Neural progenitor cell (in vitro differentiated cells): ENCODE data around the gene NEDD9. TPM values are rescaled to one million over a fixed set of nuclear protein-coding genes. Genes with fewer than 3 reads are reported as not detected.

Source experiments
- DNase-seq: peaks from one replicate; pipeline ENCODE4 v3.0.0-alpha.2; 2016; ENCODE audit warnings: low spot score
- H2AFZ ChIP-seq: fragments of 200-600 bp; sonication (generic); replicated peaks from 2 replicates; pipeline ENCODE4 v1.6.1; 2016; ENCODE audit warnings: antibody characterized with exemption
- H3F3A ChIP-seq: fragments of 200-600 bp; sonication (generic); 2 replicates; pipeline ENCODE4 v1.6.1; 2016; ENCODE audit warnings: antibody characterized with exemption, low read depth
- H3K27ac ChIP-seq: fragments of 200-600 bp; sonication (generic); 2 replicates; pipeline ENCODE4 v1.5.1; 2016; ENCODE audit warnings: mild to moderate bottlenecking
- H3K27me3 ChIP-seq: fragments of 200-600 bp; sonication (generic); 2 replicates; pipeline ENCODE4 v1.6.1; 2016; ENCODE audit warnings: mild to moderate bottlenecking, moderate library complexity
- H3K36me3 ChIP-seq: fragments of 200-600 bp; sonication (generic); 2 replicates; pipeline ENCODE4 v1.5.1; 2016
- H3K4me1 ChIP-seq: fragments of 200-600 bp; sonication (generic); 2 replicates; pipeline ENCODE4 v1.6.1; 2016; ENCODE audit warnings: mixed run types
- H3K4me2 ChIP-seq: fragments of 200-600 bp; sonication (generic); 2 replicates; pipeline ENCODE4 v1.6.1; 2016
- H3K4me3 ChIP-seq: fragments of 200-600 bp; sonication (generic); 2 replicates; pipeline ENCODE4 v1.5.1; 2016
- H3K79me2 ChIP-seq: fragments of 200-600 bp; sonication (generic); 2 replicates; pipeline ENCODE4 v1.6.1; 2016; ENCODE audit warnings: low read depth
- H3K9ac ChIP-seq: fragments of 200-600 bp; sonication (generic); 2 replicates; pipeline ENCODE4 v1.6.1; 2016
- H3K9me3 ChIP-seq: fragments of 200-600 bp; sonication (generic); 2 replicates; pipeline ENCODE4 v1.5.1; 2016; ENCODE audit warnings: low read depth
- H4K20me1 ChIP-seq: fragments of 200-600 bp; sonication (generic); 2 replicates; pipeline ENCODE4 v1.6.1; 2016; ENCODE audit warnings: low read depth
- H3K27ac Mint-ChIP-seq: 3 replicates; pipeline ENCODE4 v1.8.0; 2021; ENCODE audit warnings: mixed read lengths
- H3K27me3 Mint-ChIP-seq: 2 replicates; pipeline ENCODE4 v1.8.0; 2022; ENCODE audit warnings: low read depth, mild to moderate bottlenecking, inconsistent platforms, moderate library complexity, mixed read lengths; ENCODE audit not compliant: insufficient read depth
- H3K36me3 Mint-ChIP-seq: 3 replicates; pipeline ENCODE4 v1.8.0; 2021; ENCODE audit warnings: mixed read lengths
- H3K4me1 Mint-ChIP-seq: 3 replicates; pipeline ENCODE4 v1.8.0; 2021; ENCODE audit warnings: mixed read lengths
- H3K4me3 Mint-ChIP-seq: 3 replicates; pipeline ENCODE4 v1.8.0; 2021; ENCODE audit warnings: mild to moderate bottlenecking, moderate library complexity, mixed read lengths
- H3K9me3 Mint-ChIP-seq: 3 replicates; pipeline ENCODE4 v1.8.0; 2020; ENCODE audit warnings: mixed read lengths
- CTCF ChIP-seq: fragments of 200-600 bp; sonication (generic); IDR thresholded peaks from 2 replicates; pipeline ENCODE4 v1.5.1; 2017; ENCODE audit warnings: antibody characterized with exemption, mild to moderate bottlenecking
- EZH2 ChIP-seq: fragments of 200-600 bp; sonication (generic); IDR thresholded peaks from 2 replicates; pipeline ENCODE4 v1.6.1; 2017; ENCODE audit warnings: antibody characterized with exemption, mild to moderate bottlenecking, moderate library complexity
- EZH2phosphoT487 ChIP-seq: fragments of 200-600 bp; sonication (generic); IDR thresholded peaks from 2 replicates; pipeline ENCODE4 v1.6.1; 2017; ENCODE audit warnings: antibody characterized with exemption
- total RNA-seq: library from RNA; depleted of rRNA; stranded (reverse); fragments of >200 nt; gene quantifications from 2 replicates; pipeline ENCODE4 v1.2.3, GENCODE V29; 2015; ENCODE audit warnings: low replicate concordance

NEDD9 gene
- total RNA-seq, 1 donor from 2014 or later: 4.9 TPM

GRCh38 chr6:11265932-11266331 lies 33.5 kb upstream of the NEDD9 start:
- TF ChIP-seq EZH2 (no peak), CTCF (no peak), EZH2phosphoT487 (no peak)
- peaks cover under 1% of the 10 kb centered on the region for H3K27me3 Mint-ChIP-seq
- peaks cover 13% of the 10 kb centered on the region for H3K4me1 Mint-ChIP-seq
- Histone ChIP-seq H3K27ac (no peak overlapping the region), H3K27me3 (no peaks in the 10 kb centered on the region), H3K79me2 (no peaks in the 10 kb centered on the region), H3F3A (no peaks in the 10 kb centered on the region), H3K4me3 (no peak overlapping the region), H3K9ac (no peak overlapping the region), H3K4me1 (peaks cover 5% of the 10 kb centered on the region), H3K9me3 (no peaks in the 10 kb centered on the region), H2AFZ (no peak overlapping the region), H3K36me3 (no peaks in the 10 kb centered on the region), H3K4me2 (no peak overlapping the region), H4K20me1 (no peaks in the 10 kb centered on the region)
- H3K36me3 Mint-ChIP-seq: no peaks in the 10 kb centered on the region
- no peak for DNase-seq
- H3K9me3 Mint-ChIP-seq: no peaks in the 10 kb centered on the region
- H3K4me3 Mint-ChIP-seq: no peak overlapping the region
- no peak overlapping the region for H3K27ac Mint-ChIP-seq

DNA sequence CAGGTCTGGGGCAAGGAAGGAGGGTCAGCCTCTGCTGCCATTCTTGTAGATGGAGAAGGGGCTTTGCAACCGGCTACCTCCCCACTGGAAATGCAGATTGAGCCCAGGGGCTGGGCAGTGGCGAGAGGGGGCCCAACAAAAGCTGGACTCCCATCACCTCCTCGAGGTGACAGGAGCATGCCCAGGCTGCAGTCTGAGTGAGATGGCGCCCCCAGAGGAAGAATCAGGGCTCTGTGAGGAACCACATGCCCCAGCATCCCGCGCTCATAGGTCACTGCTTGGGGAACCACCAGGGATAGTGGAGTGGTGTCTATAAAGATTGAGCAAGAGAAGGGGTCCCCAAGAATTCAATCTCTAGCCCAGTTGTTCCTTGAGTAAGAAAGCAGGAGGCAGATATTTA lies 31.6 kb upstream of the NEDD9 start:
- Histone ChIP-seq H3K9me3 (no peaks in the 10 kb centered on the region), H4K20me1 (no peaks in the 10 kb centered on the region), H3K4me1 (peaks cover 6% of the 10 kb centered on the region), H3K4me2 (no peak overlapping the region), H3K79me2 (no peaks in the 10 kb centered on the region), H3K27me3 (no peaks in the 10 kb centered on the region), H3K36me3 (no peaks in the 10 kb centered on the region), H3K27ac (no peak overlapping the region), H3F3A (no peaks in the 10 kb centered on the region), H3K4me3 (no peak overlapping the region), H2AFZ (no peak overlapping the region), H3K9ac (no peak overlapping the region)
- no peaks in the 10 kb centered on the region for H3K9me3 Mint-ChIP-seq
- no peak for TF ChIP-seq CTCF
- TF ChIP-seq EZH2phosphoT487: no peak
- TF ChIP-seq EZH2: no peak
- H3K27me3 Mint-ChIP-seq: no peaks in the 10 kb centered on the region
- no peak overlapping the region for H3K4me3 Mint-ChIP-seq
- peaks cover 13% of the 10 kb centered on the region for H3K4me1 Mint-ChIP-seq
- H3K27ac Mint-ChIP-seq: no peak overlapping the region
- no peak for DNase-seq
- H3K36me3 Mint-ChIP-seq: no peaks in the 10 kb centered on the region

GRCh38 chr6:11263291-11263775 lies 30.9 kb upstream of the NEDD9 start:
- H3K9me3 ChIP-seq: no peaks in the 10 kb centered on the region
- H3K36me3 ChIP-seq: no peaks in the 10 kb centered on the region
- DNase-seq: peak; percentile 24
- H3K4me2 ChIP-seq: no peak overlapping the region
- no peaks in the 10 kb centered on the region for H3K36me3 Mint-ChIP-seq
- no peaks in the 10 kb centered on the region for H3K27me3 Mint-ChIP-seq
- H4K20me1 ChIP-seq: no peaks in the 10 kb centered on the region
- no peak overlapping the region for H3K4me3 Mint-ChIP-seq
- H3K27ac Mint-ChIP-seq: peak overlapping the region; percentile 12
- no peak overlapping the region for H3K4me3 ChIP-seq
- H3F3A ChIP-seq: no peaks in the 10 kb centered on the region
- TF ChIP-seq CTCF: no peak
- no peak for TF ChIP-seq EZH2
- no peak for TF ChIP-seq EZH2phosphoT487
- H3K4me1 ChIP-seq: peaks cover 8% of the 10 kb centered on the region
- H3K27me3 ChIP-seq: no peaks in the 10 kb centered on the region
- no peak overlapping the region for H3K9ac ChIP-seq
- no peak overlapping the region for H3K27ac ChIP-seq
- H3K79me2 ChIP-seq: no peaks in the 10 kb centered on the region
- H3K9me3 Mint-ChIP-seq: no peaks in the 10 kb centered on the region
- H3K4me1 Mint-ChIP-seq: peaks cover 15% of the 10 kb centered on the region
- no peak overlapping the region for H2AFZ ChIP-seq
